Nephron progenitor cell (in vitro differentiated cells): ENCODE measurements around the gene AMDHD2.

Source experiments
- DNase-seq: peaks from one replicate; pipeline ENCODE4 v3.0.0; 2021
- H3K27ac Mint-ChIP-seq: 2 replicates; pipeline ENCODE4 v1.8.0; 2021; ENCODE audit warnings: mild to moderate bottlenecking, moderate library complexity, mixed read lengths
- H3K27me3 Mint-ChIP-seq: 2 replicates; pipeline ENCODE4 v1.8.0; 2021; ENCODE audit warnings: mild to moderate bottlenecking, low read depth, mixed read lengths; ENCODE audit not compliant: poor library complexity
- H3K36me3 Mint-ChIP-seq: 2 replicates; pipeline ENCODE4 v1.8.0; 2021; ENCODE audit warnings: low read depth, mixed read lengths
- H3K4me1 Mint-ChIP-seq: 2 replicates; pipeline ENCODE4 v1.8.0; 2021; ENCODE audit warnings: mixed read lengths
- H3K4me3 Mint-ChIP-seq: 2 replicates; pipeline ENCODE4 v1.8.0; 2021; ENCODE audit warnings: mild to moderate bottlenecking, moderate library complexity, mixed read lengths
- H3K9me3 Mint-ChIP-seq: 2 replicates; pipeline ENCODE4 v1.8.0; 2021; ENCODE audit warnings: mild to moderate bottlenecking, moderate library complexity, mixed read lengths
- CTCF ChIP-seq: fragments of 200-600 bp; sonication (generic); IDR thresholded peaks from 2 replicates; pipeline ENCODE4 v1.5.0; 2021; ENCODE audit warnings: antibody characterized with exemption

Gene AMDHD2

GRCh38 chr16:2481676-2482075, 38.5 kb upstream of the AMDHD2 start:
- no peak for TF ChIP-seq CTCF
- Mint-ChIP-seq H3K4me1 (peaks cover 51% of the 10 kb centered on the region), H3K4me3 (no peak overlapping the region), H3K9me3 (no peaks in the 10 kb centered on the region), H3K36me3 (no peaks in the 10 kb centered on the region), H3K27ac (no peak overlapping the region), H3K27me3 (peaks cover 16% of the 10 kb centered on the region)
- DNase-seq, result no peak

DNA sequence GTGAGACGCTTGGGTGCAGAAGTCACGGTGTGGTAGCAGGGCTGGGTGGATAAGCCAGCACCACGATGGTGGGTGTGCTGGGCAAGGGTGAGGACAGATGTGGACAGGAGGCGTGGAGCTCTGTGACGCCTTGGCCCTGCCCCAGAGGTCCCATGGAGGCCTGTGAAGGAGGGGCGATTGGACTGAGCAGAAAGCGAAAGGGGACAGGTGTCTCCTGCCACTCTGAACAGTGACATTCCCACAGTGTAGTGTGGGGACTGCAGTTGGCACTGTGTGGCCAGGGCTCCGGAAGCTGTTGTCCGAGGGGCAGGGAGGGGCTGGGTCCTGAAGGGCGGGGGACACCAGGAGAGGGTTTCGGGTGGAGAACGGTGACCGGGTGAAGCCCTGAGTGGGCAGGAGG, 37.9 kb upstream of the AMDHD2 start:
- no peaks in the 10 kb centered on the region for H3K36me3 Mint-ChIP-seq
- no peak for TF ChIP-seq CTCF
- H3K27me3 Mint-ChIP-seq, result peaks cover 10% of the 10 kb centered on the region
- H3K4me3 Mint-ChIP-seq, result no peak overlapping the region
- H3K9me3 Mint-ChIP-seq, result no peaks in the 10 kb centered on the region
- H3K27ac Mint-ChIP-seq, result no peak overlapping the region
- peaks cover 56% of the 10 kb centered on the region for H3K4me1 Mint-ChIP-seq
- no peak for DNase-seq

- TF ChIP-seq CTCF, result no peak
- peak overlapping the region; percentile 39 for H3K27ac Mint-ChIP-seq
- H3K9me3 Mint-ChIP-seq, result no peaks in the 10 kb centered on the region
- peak overlapping the region; percentile 40 for H3K4me3 Mint-ChIP-seq
- DNase-seq, result no peak
- H3K27me3 Mint-ChIP-seq, result peaks cover 4% of the 10 kb centered on the region
- peaks cover 57% of the 10 kb centered on the region for H3K4me1 Mint-ChIP-seq
- no peaks in the 10 kb centered on the region for H3K36me3 Mint-ChIP-seq
These were observed 37.2 kb upstream of the AMDHD2 start for GRCh38 chr16:2482708-2483534.

GRCh38 chr16:2483939-2484897, 36.0 kb upstream of the AMDHD2 start:
- H3K27me3 Mint-ChIP-seq, result no peaks in the 10 kb centered on the region
- no peak overlapping the region for H3K27ac Mint-ChIP-seq
- H3K36me3 Mint-ChIP-seq, result no peaks in the 10 kb centered on the region

DNA sequence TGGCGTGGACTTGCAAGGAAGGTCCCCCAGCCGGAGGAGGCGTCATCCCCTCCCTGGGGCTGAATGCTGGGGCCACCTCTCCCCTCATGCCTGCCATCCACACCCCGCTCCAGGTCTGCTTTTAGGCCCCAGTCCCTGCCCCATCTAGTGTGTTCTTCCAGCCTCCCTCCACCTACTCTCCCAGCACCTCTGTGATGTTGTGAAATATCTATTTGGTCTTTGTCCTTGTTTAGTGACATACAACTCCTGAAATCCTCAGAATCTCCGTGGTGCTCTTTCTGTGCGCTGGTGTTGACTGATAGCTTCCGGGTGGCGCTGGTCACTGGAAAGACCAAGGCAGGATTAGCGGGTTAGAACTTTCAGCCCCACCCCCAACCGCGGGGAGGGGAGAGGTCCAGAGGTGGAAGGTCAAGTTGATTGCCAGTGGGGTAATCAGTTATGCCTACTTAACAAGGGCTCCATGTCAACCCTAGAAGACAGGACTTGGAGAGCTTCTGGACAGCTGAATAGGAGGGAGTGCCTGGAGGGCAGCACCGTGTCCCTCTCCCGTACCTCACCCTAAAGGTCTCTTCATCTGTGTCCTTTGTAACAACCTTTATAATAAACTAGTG, 35.2 kb upstream of the AMDHD2 start:
- Mint-ChIP-seq H3K27me3 (no peaks in the 10 kb centered on the region), H3K9me3 (no peaks in the 10 kb centered on the region), H3K4me1 (peaks cover 61% of the 10 kb centered on the region), H3K27ac (peak overlapping the region; percentile 71), H3K36me3 (no peaks in the 10 kb centered on the region), H3K4me3 (peak overlapping the region; percentile 23)
- DNase-seq, result no peak
- no peak for TF ChIP-seq CTCF

More at GRCh38 chr16:2483939-2484897, 36.0 kb upstream of the AMDHD2 start:
- no peak for TF ChIP-seq CTCF
- peaks cover 61% of the 10 kb centered on the region for H3K4me1 Mint-ChIP-seq
- no peaks in the 10 kb centered on the region for H3K9me3 Mint-ChIP-seq
- no peak for DNase-seq
- no peak overlapping the region for H3K4me3 Mint-ChIP-seq
